HG03571 (cell line): ENCODE results near the gene CDH7.

Source experiments
- ATAC-seq: cut with Tn5 transposase; IDR thresholded peaks from one replicate; pipeline ENCODE4 v1.9.1; 2021; ENCODE audit not compliant: unreplicated experiment

Gene CDH7

GRCh38 chr18:65762556-65762955 lies 11.7 kb downstream of the CDH7 start:
- no peak for ATAC-seq

GRCh38 chr18:65767406-65767805 lies 16.6 kb downstream of the CDH7 start:
- ATAC-seq: no peak

- ATAC-seq: no peak
Observed at GRCh38 chr18:65768120-65768778, 17.4 kb downstream of the CDH7 start.

GRCh38 chr18:65769652-65770051 lies 18.8 kb downstream of the CDH7 start:
- no peak for ATAC-seq

GRCh38 chr18:65786474-65786873 lies 35.7 kb downstream of the CDH7 start:
- ATAC-seq: no peak

GRCh38 chr18:65788373-65788772 lies 37.6 kb downstream of the CDH7 start:
- ATAC-seq: no peak

GRCh38 chr18:65790604-65791003 lies 39.8 kb downstream of the CDH7 start:
- ATAC-seq: no peak

GRCh38 chr18:65791719-65792118 lies 40.9 kb downstream of the CDH7 start:
- ATAC-seq: no peak

- ATAC-seq: no peak
Observed at GRCh38 chr18:65792456-65793074, 41.8 kb downstream of the CDH7 start.

GRCh38 chr18:65808759-65809158 lies 57.9 kb downstream of the CDH7 start:
- ATAC-seq: no peak

- no peak for ATAC-seq
Observed at GRCh38 chr18:65811307-65811706, 60.5 kb downstream of the CDH7 start.

GRCh38 chr18:65815506-65815905 lies 64.7 kb downstream of the CDH7 start:
- ATAC-seq: no peak

GRCh38 chr18:65817178-65817577 lies 66.4 kb downstream of the CDH7 start:
- no peak for ATAC-seq

- ATAC-seq: no peak
Observed at GRCh38 chr18:65821911-65822310, 71.1 kb downstream of the CDH7 start.

- ATAC-seq: no peak
Observed at GRCh38 chr18:65822826-65823225, 72.0 kb downstream of the CDH7 start.

- ATAC-seq: no peak
Observed at GRCh38 chr18:65827444-65827843, 76.6 kb downstream of the CDH7 start.

- ATAC-seq: no peak
Observed at GRCh38 chr18:65835881-65836280, 85.1 kb downstream of the CDH7 start.

- ATAC-seq: no peak
Observed at GRCh38 chr18:65846107-65846506, 95.3 kb downstream of the CDH7 start.

GRCh38 chr18:65852273-65852672 lies 101.5 kb downstream of the CDH7 start:
- no peak for ATAC-seq

- no peak for ATAC-seq
Observed at GRCh38 chr18:65859075-65859474, 108.3 kb downstream of the CDH7 start.

- ATAC-seq: no peak
Observed at GRCh38 chr18:65869527-65869926, 118.7 kb downstream of the CDH7 start.

- ATAC-seq: no peak
Observed at GRCh38 chr18:65876310-65876709, 125.5 kb downstream of the CDH7 start.

GRCh38 chr18:65897292-65897691 lies 146.5 kb downstream of the CDH7 start:
- ATAC-seq: no peak
